HG03558 (cell line): ENCODE measurements around the gene KCNE2.
"Not testable (repeated sequence)": the region's sequence is repeated elsewhere in the genome, so short reads cannot be mapped to it uniquely, and the experiment has no call there.

Experiments
- ATAC-seq: cut with Tn5 transposase; IDR thresholded peaks from one replicate; pipeline ENCODE4 v1.9.1; 2021; ENCODE audit warnings: moderate number of reproducible peaks; ENCODE audit not compliant: unreplicated experiment; ENCODE audit errors: extremely low read depth

Gene KCNE2

DNA sequence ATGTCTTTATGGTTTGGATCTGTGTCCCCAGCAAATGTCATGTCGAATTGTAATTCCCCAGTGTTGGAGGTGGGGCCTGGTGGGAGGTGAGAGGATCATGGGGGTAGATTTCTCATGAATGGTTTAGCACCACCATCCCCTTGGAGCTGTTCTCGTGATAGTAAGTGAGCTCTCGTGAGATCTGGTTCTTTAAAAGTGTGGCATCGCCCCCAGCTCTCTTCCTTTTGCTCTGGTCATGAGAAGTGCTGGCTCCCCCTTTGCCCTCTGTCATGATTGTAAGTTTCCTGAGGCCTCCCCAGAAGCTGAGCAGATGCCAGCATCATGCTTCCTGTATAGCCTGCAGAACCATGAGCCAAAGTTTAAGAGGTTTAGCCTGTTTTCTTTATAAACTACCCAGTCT, 11.2 kb upstream of the KCNE2 start:
- no peak for ATAC-seq

DNA sequence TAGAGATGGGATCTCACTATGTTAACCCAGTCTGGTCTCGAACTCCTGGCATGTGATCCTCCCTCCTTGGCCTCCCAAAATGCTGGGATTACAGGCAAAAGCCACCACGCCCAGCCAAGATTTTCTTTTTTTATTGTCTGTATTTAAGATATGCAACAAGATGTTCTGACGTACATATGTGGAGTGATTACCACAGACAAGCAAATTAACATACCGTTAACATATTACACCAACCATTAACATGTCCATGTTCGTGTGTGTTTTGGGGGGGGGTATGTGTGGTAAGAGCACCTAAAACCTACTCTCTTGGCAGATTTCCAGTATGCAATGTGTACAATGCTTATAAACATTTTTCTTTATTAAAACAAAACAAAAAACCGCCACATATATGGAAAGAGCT, 10.6 kb upstream of the KCNE2 start:
- no peak for ATAC-seq

DNA sequence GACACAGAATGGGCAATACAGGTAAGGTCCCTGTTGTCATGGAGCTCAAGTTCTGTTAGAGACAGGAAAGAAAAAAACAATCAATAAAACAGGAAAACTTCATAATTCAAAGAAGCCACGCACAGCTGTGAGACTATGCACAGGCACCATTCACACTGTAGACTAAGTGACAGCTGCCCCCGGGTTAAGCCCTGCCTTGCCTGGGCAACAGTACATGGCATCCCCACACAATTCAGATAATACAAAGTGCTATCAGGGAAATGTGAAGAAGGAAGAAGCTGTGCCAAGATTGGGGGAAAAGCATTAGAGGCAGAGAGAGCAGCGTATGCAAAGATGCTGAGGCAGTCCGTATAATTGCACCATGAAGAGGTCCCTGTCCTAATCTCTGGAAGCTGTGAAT, 9.0 kb upstream of the KCNE2 start:
- no peak for ATAC-seq

DNA sequence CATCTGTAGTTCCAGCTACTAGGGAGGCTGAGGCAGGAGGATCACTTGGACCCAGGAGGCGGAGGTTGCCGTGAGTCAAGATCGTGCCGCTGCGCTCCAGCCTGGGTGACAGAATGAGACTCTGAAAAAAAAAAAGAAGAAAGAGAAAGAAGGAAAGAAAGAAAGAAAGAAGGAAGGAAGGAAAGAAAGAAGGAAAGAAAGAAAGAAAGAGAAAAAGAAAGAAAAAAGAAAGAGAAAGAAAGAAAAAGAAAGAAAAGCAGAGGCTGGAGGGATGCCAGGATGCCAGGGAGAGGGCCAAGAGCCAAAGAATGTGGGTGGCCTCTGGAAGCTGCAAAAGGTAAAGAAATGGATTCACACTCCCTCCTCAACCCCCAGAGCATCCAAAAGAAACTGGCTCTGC, 8.2 kb upstream of the KCNE2 start:
- ATAC-seq = no peak

DNA sequence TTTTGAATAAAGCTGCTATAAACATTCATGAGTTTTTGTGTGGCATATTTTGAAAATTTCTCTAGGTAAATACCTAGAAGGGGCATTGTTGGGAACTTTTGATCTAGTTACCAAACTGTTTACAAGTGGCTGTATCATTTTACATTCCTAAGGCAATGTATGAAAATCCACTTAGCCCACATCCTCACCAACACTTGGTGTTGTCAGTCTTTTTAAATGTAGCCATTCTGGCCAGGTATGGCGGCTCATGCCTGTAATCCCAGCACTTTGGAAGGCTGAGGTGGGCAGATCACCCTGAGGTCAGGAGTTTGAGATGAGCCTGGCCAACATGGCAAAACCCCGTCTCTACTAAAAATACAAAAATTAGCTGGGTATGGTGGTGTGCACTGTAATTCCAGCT, 5.9 kb upstream of the KCNE2 start:
- ATAC-seq = no peak

DNA sequence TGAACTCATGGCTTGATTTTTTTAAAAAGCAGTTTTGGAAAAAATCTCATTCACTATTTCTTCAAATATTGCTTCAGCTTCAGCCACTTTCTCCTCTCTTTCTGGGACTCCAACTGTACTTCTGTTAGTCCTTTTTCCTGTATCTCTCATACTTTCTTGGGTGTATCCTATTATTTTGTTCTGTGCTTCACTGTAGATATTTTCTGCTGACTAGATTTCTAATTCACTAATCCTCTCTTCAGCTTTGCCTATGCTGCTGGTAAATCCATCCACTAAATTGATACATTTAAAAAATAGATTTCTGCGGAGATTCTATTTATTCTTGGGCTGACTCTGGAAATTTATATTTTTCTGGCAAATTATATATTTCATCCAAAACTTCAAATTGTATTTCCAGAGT, 4.9 kb upstream of the KCNE2 start:
- no peak for ATAC-seq

DNA sequence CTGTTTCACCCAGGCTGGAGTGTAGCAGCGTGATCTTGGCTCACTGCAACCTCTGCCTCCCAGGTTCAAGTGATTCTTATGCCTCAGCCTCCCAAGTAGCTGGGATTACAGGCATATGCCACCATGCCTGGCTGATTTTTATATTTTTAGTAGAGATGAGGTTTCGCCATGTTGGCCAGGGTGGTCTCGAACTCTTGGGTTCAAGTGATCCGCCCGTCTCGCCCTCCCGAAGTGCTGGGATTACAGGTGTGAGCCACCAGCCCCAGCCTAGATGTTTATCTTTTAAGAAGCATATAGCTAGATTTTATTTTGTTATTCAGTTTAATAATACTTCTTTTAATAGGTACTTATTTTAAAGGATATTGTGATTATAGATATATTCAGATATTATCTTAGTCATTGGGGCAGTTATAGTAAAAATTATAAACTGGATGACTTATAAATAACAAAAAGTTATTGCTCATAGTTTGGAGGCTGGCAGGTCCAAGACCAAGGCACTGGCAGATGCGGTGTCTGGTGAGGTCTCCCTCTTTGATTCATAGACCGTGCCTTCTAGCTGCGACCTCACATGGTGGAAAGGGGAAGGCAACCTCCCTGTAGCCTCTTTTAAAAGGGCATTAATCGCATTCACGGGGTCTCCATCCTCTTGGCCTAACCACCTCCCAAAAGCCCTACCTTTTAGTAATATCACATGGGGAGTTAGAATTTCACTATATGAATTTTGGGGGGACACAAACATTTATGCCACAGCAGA, 3.1 kb upstream of the KCNE2 start:
- no peak for ATAC-seq

DNA sequence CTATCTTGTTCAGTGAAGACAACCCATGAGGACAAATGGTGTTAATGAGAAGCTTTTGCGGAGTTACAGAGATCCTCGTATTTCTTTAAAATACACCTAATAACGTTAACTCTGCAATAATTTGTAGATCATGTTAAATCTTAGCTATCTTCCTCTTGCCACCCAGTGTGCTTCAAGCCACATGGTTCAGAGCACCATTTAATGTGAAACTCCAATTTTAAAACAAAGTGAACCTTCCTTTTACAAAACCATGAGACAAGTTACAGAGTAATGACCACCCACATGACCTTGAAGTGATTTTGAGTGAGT, 1.7 kb upstream of the KCNE2 start:
- no peak for ATAC-seq

DNA sequence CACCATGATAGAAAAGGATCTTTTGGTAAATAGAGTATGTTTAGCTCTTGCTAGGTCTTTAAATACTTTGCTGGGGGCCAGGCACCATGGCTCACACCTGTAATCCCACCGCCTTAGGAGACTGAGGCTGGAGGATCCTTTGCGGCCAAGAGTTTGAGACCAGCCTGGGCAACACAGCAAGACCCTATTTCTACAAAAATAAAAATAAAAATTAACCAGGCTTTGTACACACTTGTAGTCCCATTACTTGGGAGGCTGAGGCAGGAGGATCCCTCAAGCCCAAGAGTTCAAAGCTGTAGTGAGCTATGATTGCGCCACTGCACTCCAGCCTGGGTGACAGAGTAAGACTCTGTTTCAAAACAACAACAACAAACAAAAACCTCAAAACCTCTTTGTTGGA, 1.1 kb upstream of the KCNE2 start:
- no peak for ATAC-seq

DNA sequence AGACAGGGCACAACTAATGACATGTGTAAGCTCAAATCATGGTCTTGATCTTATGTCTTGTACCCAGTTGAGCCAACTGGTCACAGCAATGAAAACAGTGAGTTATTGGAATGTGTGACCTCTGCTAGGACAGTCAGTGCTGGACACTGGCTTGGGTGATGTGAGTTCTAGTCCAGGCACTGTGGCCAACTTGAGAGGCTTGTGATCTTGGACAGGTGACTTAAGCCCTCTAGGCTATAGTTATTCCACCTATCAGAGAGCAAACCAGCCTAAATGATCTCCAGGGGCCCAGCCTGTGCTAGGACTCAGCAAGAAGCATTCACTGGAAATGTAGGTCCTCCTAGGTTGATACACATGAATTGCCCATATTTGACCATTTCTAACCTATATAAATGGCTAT, 1.1 kb downstream of the KCNE2 start:
- no peak for ATAC-seq

DNA sequence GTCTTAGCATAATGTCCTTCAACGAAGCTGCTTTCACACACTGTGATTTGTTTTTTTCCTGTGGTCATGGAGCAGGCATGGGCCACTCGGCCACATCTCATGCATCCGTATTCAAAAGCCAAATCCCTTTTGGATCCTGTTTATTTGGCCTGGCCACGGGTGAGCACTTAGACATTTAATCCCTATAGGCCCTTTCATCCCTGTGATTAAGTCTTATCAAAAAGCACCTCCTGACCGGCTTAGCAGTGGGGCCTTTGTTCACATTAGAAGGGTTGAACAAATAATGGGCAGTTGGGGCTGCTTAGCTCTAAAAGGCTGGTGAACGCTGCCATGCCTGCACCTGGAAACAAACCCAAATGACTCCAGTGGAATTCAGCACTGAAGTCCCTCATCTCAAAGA, 2.0 kb downstream of the KCNE2 start:
- no peak for ATAC-seq

DNA sequence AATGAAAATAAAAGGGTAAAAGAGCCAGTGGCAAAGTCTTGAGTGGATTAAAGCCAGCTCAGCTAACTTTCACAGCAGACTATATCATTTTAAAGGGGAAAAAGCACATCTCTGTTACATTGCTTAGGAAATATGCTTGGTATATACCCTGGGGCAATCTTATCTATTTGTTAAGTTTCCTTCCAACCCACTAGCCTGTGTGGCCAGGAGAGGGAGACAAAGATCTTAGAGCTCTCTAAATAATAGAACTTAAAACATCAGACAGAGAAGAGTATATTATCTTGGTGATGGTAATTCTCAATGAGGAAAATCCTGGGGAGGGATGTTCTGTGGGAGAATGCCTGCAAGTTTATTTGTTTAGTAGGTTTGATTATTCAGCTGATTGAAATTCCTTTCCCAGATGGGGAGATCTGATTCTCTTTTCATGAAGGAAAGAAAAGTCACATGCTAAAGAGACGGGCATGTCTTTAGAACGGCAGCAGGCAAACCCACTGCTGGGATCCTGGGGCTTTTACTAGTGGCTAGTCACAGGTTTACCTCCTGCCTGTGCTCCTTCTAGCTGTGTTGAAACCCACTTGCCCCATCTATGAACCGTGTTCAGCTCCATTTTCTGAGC, 3.6 kb downstream of the KCNE2 start:
- no peak for ATAC-seq

DNA sequence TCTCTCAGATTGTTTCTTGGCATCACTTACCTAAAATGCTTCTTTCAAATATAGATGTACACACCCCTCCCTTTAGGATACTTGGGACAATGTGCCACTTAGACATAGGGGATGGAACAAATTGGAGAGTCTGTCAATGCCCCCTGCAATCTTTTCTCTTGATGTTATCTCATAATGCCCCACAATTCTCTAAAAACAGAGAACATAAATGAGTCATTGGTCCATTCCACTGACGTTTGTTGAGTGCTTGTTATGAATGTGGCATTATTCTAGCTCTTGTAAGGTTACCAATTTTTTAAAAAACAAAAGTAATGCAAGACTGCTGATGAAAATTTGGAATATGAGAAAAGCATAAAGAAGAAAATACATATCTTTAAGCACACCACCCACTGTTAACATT, 5.9 kb downstream of the KCNE2 start:
- no peak for ATAC-seq

DNA sequence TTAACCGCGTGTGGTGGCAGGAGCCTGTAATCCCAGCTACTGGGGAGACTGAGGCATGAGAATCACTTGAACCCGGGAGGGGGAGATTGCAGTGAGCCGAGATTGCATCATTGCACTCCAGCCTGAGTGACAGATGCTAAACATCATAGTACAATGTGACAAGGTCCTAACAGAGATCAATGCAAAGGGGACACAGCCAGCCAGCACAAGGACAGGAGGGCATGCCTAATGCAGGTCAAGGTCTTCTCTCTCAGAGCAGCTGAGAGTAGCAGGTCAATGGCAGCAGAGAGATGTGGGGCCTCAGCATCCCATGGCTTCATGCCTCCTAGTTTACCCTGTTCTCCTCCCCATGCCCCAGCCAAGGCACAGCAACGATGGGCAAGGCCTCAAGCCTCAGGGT, 8.5 kb downstream of the KCNE2 start:
- no peak for ATAC-seq

DNA sequence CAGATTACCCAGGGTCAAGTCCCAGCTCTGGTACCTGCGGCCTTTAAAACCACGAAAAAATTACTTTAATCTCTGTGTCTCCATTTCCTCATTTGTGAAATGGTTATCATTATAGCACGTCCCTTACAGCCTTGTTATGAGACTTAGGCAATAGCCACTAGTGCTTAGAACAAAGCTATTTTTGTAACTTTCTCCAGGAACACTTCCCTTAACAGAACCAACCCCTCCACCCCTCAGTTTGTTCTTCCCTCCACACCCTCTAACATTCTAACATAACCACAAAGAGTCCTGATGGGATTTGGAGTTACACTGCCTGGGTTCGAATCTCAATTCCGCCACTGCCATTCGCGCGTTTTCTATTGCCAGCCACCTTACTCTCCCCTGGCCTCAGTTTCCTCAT, 10.7 kb downstream of the KCNE2 start:
- not testable (repeated sequence) for ATAC-seq

DNA sequence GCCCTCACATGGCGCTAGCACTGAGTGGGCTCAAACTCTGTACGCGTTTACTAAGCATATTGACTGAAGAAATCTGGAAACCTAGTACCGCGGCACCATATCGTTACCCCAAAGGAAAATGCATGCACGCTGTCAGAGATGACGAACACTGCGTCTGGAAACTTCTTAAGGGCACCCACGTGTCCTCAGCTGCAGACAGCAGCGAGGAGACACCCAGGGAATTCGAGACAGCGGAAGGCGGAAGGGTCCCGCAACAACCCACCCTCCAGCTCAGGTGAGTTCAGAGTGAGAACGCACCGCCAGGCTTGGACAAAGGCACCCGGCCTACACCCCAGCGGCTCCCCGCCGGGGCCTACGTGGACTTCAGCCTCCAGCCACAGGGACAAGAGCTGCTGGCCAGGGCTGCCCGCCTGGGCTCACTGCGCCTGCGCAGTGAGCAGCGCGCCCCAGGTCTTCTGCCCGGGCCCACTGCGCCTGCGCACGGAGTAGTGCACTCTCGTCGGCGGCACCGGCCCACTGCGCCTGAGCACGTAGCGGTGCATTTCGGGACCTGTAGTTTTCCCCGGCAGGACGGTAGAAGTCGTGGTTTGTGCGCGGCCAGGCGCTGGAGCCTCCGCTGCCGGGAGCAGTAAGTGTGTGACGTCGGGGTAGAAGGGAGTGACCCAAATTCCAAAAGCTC, 11.3 kb downstream of the KCNE2 start, which contains the start of gene SMIM11:
TSS of gene SMIM11 (plus strand) at position 568 of the 679 bp plus-strand sequence. CDS start 3,998 bp downstream, outside the sequence.
- peak; percentile 76 for ATAC-seq

DNA sequence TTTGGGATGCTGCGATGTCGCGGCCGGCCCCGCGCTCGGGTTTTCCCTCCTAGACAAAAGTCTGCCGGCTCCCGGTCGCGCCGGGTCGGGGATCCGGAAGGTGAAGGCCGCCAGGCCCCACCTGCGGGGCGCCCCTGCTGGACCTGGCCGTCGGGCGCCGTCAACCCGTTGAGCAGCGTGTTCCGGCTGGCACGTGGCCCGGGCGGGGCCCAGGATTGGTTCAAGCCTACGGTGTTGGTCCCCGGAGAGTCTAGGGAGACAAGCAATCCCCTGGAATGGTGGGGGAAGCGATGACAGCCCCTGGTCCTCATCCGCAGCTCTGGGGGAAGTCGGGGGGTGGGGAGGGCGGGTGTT, 11.8 kb downstream of the KCNE2 start:
- ATAC-seq = peak; percentile 25

DNA sequence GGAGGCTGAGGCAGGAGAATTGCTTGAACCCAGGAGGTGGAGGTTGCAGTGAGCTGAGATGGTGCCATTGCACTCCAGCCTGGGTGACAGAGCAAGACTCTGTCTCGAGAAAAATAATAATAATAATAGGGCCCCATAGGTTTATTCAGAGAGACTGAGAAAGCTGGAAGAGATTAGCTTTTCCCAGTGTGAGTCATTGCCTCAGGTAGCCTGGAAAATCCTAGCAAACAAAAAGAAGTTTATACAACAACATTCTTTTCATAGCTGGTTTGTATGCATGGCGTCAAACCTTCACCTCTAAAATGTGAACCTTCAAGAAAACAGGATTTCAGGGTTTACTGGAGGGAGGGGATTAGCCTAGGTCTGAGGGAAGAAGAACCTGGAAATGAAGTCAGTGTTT, 19.3 kb downstream of the KCNE2 start:
- ATAC-seq = not testable (repeated sequence)

DNA sequence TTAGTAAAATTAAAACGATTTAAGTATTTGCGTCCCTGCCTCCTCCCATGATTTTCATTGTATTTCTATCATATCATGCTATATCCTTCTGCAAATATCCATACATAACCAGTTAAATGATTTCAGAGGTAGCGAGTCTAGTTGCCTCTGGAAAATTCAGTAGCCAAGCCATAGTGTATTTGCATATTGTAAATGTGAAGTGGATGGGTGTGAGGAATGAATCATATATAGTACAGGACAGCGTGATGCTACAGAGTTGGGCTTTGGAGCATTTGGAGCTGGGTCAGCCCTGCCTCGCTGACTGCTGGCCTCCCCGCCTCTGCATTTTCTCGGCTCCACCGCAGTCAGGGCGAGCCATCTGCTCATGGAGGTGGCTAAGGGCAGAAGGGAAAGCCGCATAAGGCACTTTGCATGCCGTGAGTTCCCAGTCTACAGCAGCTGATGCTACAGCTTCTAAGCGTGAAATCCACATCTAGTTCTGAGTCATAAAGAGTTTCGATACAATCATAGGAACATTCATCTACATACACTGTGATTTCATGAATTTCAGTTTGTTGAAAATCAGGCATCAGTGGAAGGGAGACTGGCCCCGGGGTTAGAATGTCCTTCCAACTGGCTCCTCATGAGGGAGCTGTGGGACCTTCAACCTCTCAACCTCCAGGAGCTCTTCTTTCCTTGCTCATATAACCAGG, 20.1 kb downstream of the KCNE2 start:
- peak; percentile 90 for ATAC-seq

DNA sequence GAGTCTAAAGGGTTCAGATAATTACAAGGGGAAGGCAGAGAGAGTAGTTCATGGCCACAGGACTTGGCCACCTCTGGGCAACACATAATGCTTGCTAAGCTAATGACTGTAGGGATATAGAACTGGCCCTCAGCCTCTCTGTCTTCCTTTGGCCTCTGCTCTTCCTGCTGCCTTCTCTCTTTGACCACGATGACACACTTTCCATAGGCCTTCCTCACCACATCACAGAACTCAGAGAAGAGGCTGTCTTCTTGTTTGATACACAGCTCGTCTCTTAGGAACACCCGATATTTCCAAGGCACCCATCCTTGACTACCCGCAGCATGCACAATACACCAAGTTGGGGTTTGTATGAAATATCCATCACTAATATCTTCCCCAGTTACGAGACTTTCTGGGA, 36.7 kb downstream of the KCNE2 start:
- not testable (repeated sequence) for ATAC-seq

DNA sequence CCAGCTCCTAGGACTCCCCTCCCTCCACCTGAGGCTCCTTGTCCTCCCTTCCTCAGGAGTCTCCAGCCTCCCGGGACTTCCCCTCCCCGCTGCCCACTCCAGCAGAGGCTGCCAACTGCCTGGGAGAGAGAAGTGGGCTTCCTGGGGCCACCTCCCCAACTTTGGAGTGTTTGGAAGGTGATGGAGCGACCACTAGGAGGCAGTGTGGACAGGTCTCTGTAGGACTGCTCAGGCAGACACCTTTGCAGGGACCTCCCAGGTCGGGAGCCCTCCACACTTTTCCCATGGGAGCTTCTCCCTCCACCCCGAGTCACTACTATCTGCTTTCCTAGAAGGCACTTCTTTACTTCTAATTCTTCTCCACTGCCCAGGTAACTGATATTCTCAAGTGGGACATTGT, 40.9 kb downstream of the KCNE2 start:
- ATAC-seq = not testable (repeated sequence)
